GM21576 (cell line): Measurements from ENCODE around the gene ADISSP.

ENCODE experiments used
- ATAC-seq: cut with Tn5 transposase; IDR thresholded peaks from one replicate; pipeline ENCODE4 v1.9.1; 2021; ENCODE audit warnings: mild to moderate bottlenecking, moderate library complexity; ENCODE audit not compliant: unreplicated experiment

ADISSP gene

DNA sequence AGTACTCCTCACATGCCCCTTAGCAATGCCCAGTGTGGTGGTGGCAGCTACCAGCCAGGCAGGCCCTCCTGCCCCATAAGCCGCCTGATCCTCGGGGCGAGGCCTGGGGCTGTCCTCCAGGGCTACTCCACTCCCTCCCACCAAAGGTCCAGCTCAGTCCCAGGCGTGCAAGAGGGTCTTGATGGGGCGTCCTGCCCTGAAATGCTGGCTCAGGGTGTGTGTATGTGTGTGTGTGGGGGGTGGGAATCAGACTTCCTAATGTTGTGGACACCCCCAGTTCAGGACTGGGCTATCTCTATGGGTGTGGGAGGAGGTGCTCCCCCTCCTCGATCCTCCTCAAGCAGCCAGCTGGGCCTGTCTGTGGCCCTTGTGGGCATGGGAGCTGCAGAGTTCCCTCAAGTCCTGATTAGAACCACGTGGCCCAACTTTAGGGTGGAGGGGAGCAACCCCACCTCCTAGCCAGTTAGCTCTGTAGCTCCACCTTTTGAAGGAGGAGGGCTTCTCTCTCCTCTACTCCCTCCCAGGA lies 27.6 kb downstream of the ADISSP start:
- ATAC-seq = no peak

DNA sequence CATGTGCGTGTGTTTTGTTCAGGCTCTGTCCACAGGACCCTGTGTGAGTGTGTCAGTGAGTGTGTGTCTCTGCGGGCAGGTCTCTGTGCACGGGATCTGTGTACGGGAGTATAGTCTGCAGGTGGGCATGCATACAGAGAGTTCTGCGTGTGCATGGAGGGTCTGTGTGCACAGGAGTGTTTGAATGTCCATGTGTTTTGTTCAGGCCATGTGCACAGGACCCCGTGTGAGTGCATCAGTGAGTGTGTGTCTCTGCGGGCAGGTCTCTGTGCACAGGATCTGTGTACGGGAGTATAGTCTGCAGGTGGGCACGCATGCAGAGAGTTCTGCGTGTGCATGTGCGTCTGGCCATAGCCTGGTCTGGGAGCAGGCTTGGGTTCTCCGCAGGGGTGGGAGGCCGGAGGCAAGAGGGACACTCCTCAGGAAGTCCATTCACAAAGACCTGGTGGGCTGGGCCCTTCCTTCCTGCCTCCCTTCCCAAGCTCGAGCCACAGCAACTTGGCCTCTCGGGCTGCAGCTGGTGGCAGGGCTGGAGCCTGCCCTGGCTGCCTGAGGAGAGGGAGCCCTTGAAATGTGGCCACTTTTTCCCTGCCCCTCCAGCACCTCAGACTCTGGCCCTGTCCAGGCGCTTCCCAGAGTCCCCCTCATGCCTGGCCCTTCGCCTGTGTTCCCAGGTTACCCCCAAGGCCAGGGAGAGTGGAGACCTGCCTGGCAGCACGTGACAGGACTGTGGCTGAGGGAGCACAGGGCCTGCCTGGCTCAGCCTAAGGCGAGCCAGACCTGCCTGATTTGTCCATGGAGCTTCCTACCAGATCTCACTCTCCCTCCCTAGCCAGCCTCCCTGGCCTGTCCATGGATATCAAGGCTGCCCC lies 28.3 kb downstream of the ADISSP start:
- no peak for ATAC-seq

GRCh38 chr20:3738111-3739053 lies 29.2 kb downstream of the ADISSP start:
- no peak for ATAC-seq

DNA sequence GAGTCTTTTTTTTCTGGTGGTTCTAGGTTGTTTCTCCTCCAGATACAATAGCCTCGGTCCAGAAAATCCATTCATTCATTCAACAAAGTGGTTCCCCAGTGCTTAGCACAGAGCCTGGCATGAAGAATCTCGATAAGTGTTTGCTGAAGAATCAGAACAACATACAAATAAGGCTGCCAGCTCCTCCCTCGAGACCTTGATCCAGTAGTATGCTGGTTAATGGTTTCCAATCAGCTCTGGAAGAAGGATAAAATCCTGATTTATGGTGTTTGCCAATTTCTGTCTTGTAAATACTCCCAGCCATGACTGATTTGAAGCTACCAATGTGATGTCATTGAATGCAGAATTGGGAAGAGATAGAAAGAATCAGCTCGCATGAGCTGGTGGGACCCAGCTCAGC lies 31.8 kb downstream of the ADISSP start:
- ATAC-seq = no peak

DNA sequence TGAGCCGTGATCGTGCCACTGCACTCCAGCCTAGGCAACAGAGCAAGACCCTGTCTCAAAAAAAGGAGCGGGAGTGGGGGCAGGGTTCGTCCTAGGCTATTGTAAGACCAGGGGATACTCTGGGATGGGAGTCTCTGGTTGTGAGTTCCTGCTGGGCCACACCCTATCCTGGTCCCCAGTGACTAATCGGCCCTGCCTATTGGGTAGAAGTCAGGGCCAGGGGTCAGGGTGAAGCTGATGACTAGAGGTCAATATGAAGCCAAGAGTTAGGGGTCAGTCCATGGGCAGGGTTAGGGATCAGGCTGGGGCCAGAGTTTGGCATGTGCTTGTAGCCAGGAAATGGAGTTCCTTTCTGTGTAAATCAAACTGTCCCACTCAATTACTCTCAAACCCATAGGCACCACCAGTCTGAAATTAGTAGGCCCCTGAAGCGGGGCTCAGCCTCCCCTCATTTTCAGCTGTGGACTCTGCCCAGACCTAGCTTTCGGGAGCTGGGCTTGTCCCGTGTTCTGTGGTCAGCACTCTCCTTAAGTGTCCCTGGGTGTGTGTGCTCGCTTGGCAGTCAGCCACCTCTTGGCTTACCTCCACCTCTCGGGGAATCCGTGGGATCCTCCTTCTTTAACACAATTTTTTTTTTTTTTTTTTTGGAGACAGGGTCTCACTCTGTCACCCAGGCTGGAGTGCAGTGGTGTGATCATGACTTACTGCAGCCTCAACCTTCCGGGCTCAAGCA lies 33.3 kb downstream of the ADISSP start:
- ATAC-seq = no peak

DNA sequence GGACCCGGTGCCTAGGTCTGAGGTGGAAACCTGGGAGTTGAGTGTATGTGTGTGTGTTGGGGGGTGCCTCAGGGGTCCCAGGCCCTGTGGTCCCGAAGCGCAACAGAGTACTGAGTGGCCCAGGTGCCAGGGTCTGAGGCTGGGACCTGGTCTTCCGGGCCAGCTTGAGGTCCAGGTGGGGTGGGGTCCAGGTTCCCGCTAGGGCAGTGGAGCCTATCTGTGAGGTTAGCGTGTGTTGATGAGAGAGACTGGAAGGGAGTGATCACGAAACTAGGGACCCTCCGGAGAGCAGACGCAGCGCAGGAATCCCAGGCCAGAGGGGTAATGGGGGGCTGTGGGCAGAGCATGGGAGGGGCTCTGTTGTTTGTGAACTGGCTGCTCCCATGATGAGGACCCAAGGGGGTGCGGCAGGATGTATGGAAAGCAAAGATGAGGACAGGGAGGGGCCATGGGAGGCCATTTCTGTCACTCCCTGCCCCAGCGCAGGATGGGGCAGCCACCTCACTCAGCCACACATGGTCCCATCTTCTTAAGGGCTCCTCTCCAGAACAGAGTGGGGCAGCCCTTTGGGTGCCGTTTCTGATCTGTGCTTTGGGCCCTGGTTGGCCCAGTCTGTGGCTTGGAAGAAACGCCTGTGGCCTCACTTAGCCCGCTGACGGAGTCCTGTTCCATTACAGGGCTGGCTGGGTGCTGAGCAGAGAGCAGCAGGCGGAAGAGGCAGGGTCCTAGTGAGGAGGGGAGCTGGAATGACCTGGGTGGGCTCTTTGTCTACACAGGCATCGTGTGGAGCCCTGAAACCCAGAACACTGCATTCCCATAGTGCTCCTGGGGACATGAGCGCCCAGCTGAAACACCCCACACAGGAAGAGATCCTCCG lies 34.2 kb downstream of the ADISSP start:
- no peak for ATAC-seq

GRCh38 chr20:3732327-3733118 lies 35.0 kb downstream of the ADISSP start, which contains the start of gene HSPA12B:
Gene HSPA12B, plus strand, starts transcription at chr20:3732685. Its CDS starts 5,990 bp downstream, at chr20:3738675.
- no peak for ATAC-seq

- no peak for ATAC-seq
Measured at GRCh38 chr20:3731944-3732326, 35.6 kb downstream of the ADISSP start.

GRCh38 chr20:3730803-3731672 lies 36.5 kb downstream of the ADISSP start:
- no peak for ATAC-seq

DNA sequence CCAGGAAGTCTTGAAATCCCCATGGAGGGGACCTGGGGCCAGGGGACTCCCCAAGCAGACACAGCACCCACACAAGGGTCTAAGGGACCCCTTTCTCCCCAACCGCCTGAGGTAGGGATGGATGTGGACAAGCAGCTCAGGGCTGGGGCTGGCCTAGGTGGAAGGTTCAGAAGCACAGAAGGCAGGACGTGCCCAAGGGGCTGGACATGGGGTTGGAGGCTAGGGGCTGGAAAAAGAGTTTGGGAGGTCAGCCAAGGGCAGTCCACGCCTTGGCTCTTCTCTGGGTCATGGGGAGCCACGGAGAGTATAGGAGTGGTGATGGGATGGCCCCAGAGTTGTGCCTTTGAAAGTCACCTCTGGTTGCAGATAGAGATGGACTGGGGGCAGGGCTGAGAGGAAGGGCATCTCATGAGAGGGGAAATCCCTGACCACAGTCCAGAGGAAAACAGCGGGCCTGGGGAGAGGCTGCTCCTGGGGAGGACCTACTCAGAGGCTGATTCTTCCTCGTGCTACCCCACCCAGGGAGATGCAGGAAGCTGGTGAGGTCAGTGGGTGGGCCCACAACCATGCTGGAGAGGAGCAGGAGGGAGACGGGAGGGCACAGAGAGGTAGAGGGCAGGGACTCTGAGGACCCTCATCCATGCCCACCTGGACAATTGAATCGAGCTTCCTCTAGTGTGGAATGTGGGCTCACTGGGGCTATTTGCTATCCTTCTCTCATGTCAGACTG lies 37.6 kb downstream of the ADISSP start:
- no peak for ATAC-seq

DNA sequence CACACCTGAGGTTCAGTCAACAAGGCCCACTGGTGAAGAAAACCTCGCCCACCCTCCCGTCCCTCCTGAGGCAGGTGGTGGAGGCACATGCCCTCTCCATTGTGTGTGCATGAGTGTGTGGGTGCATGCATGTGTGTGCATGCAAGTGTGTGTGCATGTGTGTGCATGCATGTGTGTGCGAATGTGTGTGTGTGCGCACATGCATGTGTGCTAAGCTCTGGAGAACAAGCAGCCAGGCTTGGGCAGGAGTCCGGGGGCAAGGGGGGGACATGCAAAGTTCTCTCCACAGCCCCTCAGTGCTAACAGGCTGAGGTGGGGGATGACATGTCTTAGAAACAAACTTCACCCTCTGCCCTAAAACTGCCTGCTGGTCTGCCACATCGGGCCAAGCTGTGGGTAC lies 38.2 kb downstream of the ADISSP start:
- ATAC-seq = no peak

DNA sequence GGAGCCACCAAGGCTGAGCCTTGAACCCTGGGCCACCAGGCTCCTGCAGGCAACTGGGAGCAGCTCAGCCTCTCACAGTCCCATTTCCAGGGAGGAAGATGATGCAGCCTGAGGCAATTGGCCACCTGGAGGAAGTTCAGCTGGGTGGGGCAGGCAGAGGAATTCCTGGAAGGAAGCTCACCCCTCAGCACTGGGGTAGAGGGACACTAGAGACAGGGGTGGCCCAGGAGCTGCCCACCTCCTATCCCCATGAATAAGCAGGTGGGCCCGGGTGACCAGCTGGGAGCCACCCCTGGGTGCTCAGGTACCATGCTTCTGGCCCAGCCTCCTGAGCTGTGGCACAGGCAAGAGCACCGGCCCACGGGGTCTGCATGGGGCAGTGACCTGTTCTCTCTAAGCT lies 38.7 kb downstream of the ADISSP start:
- no peak for ATAC-seq

DNA sequence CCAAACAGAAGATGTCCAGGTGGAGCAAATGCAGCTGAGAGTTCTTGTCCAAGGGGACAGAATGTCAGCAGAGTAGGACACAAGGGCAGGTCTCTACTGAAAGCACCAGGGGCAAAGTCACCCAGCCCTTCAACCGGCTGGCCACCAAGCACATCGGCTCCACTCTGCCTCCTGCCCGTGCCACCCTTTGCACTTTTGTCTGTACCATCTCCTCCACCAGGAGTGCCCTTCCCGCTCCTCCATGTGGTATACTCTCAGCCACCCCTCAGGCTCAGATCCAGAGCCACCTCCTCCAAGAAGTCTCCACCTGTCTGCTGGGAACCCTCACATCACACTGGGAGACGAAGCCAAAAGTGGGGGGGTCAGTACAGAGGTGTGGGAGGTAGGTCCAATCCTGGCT lies 39.2 kb downstream of the ADISSP start:
- ATAC-seq = no peak

- ATAC-seq = no peak
Measured at GRCh38 chr20:3727401-3728021, 40.0 kb downstream of the ADISSP start.

DNA sequence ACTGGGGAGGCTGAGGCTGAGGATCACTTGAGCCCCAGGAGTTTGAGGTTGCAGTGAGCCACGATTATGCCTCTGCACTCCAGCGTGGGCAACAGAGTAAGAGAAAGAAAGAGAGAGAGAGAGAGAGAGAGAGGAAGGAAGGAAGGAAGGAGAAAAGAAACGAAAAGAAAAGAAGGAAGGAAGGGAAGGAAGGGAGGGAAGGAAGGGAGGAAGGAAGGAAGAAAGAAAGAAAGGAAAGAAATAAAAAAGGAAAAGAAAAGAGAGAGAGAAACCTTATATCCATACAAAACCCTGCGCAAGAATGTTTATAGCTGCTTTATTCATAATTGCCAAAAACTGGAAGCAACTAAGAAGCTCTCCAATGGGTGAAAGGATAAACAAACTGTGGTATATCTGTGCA lies 43.2 kb downstream of the ADISSP start:
- no peak for ATAC-seq

DNA sequence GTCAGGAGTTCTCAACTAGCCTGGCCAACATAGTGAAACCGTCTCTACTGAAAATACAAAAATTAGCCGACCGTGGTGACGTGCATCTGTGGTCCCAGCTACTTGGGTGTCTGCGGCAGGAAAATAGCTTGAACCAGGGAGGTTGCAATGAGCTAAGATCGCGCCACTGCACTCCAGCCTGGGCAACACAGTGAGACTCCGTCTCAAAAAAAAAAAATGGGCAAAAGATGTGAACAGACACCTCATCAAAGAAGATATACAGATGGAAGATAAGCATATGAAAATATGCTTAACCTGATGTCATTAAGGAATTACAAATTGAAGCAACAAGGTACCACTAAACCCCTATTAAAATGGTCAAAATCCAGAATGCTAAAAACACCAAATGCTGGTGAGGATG lies 44.3 kb downstream of the ADISSP start:
- ATAC-seq = no peak

DNA sequence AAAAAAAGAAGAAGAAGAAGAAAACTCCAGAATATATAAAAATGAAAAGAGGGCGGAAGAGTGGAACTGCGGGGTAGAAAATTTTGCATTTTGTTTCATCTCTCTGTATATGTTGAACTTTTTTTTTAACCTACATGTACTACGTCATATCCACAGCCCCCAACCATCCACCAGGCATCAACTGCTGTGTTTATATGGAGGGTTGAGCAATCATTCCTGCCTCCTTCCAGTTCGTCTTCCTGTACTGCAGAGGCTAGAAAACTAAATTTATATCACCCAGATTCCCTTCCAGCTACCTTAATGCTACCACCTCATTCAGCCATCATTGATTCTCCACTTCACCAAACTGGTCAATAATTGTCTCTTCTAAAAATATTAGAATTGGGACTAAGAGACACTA lies 45.6 kb downstream of the ADISSP start:
- no peak for ATAC-seq
